Activated T-helper 1 cell treated with anti-CD3 and anti-CD28 coated beads, Interleukin-2, amount 50 U/mL, for 16 hours (primary cell): ENCODE data around the gene PSD2.

Experiments used
- DNase-seq, 2 donors: peaks; one replicate each; pipeline ENCODE4 v3.0.0-alpha.2; 2020; ENCODE audit warnings: low read depth in 1 of 2, low spot score in 1 of 2

The PSD2 gene

DNA sequence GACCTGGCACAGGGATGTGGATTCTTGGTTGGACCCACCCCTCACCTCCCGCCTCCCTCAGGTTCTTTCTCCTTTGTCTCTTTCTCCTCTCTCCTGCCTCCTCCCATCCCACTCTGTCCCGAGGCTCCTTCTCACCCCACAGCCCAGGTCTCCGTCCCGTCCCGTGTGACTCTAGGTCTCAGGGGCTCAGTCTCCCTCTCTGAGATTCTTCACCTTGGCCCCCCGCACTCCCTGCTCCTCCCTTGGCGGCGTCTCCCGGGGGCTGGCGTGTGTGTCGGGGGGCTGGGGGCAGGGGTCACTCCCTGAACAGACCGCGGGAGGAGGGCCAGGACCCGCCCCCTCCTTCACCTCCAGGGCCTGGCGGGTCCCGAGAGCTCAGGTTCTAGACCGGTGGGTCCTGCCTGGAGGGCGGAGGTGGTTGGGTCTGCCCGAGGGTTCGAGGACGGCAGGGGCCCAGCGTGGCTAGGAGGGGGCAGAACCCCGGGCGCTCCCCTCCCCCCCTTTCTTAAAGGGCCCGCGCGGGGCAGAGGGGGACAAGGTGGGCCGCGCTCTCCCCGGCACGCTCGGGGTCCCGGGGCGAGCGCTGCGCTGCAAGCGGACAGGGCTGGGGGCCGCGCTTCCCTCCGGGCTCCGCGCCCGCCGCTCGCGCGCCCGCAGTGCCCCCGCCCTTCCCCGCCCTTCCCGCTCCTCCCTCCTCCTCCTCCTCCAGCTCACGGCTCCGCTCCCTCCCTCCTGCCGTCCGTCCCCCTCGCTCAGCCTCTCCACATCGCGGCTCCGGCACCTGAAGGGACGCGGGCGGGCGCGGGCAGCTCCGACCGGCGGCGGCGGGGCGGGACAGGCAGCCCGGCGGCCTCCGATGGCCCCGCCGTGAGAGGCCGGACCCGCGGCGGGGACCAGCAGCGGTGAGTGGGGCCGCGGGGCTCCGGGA lies at the start of gene PSD2:
TSS of gene PSD2 (plus strand) at position 735 of the 928 bp plus-strand sequence. CDS start 13,633 bp downstream, outside the sequence.
- DNase-seq, result no peak

DNA sequence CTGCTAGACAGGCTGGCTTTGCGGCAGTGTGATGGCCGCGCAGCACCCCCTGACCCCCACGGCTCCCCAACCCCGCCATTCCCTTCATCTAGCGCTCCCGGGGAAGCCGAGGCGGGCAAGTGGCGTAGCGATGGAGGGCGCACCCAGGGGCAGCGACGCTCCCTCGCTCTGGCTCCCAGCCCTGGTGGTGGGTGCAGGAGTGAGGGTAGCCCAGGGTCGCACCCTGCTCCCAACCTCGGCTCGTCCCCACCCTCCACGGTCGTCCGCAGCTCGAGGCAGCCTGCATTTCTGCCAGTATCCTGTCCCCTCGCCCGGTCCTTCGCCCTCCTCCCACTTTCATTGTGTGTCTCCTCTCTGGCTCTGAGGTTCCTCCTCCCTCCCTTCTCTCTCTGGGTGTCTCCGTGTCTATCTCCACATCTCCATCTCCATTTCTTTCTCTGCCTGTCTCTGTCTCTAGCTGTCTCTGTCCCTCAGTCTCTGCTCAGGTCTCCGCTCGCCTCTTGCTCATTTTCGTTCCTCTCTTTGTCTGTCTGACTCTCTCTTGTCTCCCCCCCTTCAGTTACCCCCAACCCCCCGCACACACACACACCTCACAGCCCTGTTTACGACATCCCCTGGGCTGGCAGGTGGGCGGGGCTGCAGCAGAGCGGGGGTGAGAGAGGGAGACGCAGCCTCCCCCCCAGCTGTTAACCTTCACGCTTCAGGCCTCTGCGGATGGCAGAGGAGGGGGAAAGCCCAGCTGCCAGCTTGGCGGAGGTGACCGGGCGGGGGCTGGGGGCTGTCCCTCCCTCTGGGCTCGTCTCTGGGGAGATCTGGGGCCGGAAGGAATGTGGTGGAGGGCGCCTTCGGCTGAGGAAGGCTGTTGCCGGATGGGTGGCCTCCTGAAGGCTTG lies 48.7 kb upstream of the PSD2 start:
- peak; percentile 18 to 50 for DNase-seq

DNA sequence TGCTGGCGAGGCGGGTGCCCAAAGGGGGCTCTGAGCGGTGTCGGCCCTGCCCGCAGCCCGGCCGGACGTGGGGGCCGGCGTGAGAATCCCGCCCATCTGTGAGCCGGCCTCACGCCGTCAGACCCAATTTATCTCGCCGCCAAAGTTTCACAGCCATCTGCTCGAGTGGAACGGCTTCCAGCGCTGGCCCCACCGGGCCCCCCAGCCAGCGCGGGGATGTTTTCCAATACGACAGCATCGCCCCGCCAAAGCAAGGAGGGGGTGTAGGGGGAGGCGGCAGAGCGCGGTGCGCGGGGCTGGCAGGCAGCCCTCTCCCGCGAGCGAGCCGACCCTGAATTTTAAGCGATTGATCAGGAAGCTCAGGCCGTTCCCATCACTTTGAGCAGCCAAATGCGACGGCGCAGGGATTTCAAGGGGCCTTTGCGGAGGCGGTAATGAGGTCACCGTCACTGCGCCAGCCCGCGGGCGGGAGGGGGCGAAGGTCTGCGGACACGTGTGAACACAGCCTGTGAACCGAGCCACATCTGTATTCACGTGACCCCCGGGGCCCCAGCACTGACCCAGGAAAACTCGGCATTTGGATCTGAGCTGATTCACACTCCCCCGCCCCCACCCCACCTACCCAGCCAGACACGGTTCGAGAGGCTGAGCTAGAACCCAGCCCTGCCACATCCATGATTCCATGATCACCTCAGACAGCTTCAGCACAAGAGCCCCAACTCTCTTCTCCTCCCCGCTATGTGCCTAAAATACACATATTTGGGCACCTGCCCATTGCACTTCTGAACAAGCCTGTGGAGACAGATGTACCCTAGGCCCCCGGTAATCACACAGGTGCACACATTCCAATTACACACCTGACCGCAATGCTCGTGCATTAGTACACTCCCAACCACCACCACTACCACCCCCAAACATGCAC lies 47.8 kb upstream of the PSD2 start:
- DNase-seq, result no peak

DNA sequence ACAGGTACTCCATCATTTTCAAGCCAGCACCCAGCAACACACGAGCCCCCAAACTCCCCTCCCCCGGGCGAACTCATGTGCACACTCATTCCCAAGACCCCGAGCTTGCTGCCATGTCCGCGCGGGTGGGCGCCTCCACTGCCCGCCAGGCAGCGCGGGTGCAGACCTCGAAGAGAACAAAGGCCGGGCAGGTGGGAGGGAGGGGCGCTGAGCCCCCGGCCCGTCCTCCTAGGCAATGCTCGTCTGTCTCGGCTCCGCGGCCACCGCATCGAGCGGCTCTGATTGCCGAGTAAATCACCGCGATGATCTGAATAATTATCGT lies 47.1 kb upstream of the PSD2 start:
- no peak for DNase-seq

DNA sequence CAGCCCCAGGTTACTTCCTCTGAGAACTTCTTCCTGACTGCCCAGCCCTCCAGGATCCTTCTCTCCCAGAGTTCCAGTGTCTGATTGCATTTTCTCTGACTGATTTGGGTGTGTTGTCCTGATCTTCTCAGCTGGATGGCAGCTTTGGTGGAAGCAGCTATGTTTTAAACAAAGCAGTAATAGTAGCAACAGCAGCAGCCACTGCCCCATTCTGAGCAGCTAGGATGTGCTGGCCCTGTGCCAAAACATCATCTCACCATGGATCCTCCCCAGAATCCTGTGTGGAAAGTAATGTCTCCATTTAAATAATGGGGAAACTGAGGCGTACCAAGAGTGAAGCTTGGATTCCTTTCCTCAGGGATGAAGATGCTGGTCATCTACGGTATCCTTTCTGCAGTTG lies 46.4 kb upstream of the PSD2 start:
- no peak for DNase-seq

DNA sequence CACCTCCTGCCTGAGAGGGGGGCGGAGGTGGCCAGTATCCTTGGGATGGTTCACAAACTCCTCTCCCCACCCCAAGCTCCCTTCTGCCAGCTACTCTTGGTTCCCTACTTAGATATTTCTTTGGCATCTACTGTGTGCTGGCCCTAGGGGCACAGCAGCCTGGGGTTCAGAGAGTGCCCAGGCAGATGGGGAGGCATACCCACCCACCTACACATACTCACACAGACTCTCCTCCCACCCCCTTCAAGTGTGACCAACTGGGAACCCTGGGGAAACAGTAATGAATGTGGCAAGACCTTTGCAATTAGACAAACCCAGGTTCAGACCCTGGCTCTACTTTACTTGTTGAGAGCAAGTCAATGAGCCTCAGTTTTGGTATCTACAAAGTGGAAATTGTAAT lies 44.4 kb upstream of the PSD2 start:
- no peak for DNase-seq

DNA sequence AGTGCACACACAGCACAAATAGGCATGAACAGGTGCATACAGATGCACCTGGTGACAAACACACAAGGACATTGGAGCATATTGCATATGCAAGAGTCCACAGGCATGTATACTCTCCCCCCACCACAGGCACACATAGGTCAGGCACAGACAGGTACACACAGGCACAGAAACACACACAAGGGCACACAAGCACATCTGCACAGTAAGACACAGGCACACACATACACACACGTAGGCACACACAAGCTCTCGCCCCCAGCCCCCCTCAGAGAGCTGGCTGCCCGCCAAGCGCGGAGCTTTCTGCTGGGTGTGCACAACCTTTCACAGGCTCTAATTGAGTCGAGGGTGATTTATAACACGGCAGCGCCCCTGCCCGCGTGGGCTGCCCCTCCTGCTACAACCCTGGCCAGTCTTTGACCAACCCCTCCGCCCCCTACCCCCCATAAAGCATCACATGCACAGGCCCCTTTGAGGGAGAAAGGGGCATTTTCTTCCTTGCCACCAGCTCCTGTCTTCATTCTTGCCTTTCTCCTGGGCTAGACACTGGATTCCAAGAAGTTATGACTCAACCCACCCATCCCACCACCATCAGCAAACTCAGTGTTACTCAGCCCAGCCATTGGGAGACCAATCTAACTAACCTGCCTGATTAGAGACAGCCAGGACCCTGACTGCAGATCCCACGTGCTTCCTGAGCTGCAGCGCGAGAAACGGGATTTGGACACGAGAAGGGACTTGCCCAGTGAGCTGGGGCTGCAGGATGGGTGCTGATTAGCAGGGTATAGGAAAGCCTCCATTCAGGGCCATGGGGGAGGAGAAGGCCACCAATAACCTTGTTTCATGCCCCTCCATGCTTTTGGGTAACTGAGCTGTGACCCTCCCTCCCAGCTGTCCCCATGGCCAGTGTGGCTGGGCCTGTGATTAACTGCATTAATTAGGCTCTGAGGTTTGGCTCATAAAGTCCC lies 42.8 kb upstream of the PSD2 start:
- DNase-seq, result no peak

DNA sequence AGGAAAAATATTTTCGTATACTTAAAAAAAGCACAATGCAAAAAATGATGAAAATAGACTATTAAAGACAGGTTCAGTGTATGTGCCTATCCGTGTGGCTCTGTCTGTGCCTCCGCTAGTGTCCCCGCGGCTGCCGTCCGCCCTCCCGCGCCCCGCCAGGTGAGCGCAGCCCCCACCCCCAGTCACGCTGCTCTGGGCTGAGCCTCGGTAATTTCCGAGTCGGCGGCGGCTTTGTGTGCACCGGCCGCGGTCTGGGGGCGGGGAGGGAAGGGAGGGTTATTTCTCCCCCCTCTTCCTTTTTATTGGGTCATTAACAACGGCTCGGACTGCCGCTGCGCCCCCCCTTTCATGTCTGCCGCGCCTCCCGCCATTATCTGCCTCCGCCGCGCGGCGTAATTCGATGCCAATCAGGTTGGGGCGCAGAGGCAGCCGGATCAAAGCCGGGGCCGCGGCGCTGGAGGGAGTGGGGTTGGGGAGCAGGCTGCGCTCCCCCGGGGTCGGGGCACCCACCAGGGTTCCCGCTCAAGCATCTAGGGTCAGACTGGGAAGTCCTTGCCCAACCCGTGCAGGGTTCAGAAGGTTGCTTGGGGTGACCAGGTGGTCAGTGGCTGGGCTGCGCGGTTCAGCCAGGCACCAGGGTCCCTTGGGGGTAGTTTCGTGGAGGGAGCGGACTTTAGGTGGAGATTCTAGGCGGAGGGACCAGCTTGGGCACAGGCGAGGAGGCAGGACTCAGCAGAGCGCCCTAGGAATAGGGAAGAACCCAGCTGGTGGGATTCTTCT lies 39.5 kb upstream of the PSD2 start:
- no peak for DNase-seq

DNA sequence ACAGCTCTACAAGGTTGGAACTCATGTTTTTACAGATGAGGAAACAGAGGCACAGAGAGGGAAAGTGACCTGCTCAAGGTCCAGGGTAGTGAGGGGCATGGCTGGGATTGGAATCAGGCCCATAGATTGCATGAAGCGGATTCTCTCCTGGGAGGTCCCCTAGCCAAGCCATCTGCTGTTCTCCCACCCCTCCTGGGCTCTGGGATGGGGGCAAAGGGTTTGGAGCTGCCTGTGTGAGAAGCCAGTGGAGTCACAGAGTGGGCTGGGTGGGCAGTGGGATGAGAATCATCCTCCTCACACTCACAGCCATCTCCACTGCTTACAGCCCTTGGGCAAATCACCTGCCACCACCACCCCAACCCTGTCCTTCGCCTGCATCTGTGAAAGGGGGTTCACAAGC lies 38.6 kb upstream of the PSD2 start:
- no peak for DNase-seq

DNA sequence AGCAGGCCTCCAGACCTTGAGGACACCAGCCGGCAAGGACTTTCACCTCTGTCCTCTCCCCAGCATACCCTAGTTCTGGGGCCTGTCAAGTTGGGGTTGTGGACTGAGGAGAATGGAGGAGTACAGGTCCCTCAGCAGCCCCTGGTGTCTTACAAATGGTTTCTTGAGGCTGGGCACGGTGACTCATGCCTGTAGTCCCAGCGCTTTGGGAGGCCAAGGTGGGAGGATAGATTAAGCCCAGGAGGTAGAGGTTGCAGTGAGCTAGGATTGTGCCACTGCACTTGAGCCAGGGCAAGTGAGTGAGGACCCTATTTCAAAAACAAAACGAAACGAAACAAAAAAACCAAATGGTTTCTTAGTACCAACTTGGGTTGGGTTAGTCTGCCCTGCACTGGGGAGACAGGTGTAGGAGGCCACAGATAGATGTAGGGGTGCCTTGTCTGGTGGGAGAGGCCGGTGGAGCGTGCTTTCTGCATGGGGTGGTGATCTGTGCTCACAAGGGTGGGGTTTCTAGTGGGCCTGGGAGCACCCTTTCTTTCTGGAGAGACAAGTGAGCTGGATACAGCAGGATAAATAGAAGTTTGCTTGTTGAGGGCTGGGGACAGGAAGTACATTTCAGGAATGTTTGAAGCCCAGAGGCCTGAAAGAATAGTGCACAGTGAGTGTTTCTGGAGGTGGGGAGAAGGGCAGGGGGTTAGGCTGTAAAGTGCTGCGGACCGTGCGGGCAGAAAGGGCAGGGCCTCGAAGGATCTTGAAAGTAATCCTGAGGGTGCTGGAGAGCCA lies 37.7 kb upstream of the PSD2 start:
- no peak for DNase-seq

DNA sequence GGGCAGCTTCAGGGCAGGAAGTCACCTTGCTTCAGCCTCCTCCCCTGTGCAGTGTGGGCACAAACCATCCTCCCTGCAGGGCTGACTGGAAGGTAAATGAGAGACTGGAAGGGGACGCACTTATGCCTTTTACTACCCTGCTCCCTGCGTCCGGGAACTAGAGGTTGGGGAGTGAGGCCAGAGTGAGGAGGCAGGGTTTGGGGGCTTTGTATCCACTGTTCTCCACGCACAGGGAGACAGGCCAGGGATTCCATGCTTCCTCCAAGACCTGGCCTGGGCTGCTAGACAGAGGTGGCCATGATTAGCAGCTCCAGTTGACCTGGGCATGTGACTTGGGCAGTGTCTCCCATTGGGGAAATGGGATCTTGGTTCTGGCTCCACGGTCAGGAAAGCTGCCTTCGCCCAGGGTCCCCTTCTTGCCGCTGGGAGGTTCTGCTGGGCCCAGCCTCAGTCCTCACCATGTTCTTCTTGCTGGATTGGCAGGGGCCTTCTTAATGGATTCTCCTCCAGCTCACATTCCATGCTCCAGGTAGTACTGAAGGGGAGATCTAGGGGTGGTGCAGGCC lies 37.0 kb upstream of the PSD2 start:
- no peak for DNase-seq

DNA sequence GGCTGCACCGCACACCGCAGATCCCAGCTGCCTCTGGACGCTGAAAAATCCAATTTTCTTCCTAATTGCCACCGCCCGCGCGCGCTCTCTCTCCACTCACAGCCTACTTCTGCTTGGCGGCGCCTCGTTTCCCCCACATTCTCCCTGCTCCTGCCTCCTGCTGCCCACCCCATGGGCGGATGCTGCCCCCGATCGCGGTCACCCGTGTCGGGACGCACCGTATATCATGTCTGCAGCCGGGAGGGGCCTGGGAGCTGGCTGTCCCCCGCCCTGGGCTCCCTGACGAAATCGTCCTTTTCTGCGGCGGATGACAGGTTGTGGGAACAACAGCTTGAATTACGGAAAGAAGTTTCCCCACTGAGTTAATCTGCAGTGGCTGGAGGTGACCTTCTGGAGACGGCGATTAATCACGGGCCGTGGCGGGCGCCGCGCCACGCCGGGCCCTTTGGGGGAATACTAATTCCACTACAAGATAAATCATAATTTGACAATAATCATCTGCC lies 36.3 kb upstream of the PSD2 start:
- DNase-seq, result no peak

DNA sequence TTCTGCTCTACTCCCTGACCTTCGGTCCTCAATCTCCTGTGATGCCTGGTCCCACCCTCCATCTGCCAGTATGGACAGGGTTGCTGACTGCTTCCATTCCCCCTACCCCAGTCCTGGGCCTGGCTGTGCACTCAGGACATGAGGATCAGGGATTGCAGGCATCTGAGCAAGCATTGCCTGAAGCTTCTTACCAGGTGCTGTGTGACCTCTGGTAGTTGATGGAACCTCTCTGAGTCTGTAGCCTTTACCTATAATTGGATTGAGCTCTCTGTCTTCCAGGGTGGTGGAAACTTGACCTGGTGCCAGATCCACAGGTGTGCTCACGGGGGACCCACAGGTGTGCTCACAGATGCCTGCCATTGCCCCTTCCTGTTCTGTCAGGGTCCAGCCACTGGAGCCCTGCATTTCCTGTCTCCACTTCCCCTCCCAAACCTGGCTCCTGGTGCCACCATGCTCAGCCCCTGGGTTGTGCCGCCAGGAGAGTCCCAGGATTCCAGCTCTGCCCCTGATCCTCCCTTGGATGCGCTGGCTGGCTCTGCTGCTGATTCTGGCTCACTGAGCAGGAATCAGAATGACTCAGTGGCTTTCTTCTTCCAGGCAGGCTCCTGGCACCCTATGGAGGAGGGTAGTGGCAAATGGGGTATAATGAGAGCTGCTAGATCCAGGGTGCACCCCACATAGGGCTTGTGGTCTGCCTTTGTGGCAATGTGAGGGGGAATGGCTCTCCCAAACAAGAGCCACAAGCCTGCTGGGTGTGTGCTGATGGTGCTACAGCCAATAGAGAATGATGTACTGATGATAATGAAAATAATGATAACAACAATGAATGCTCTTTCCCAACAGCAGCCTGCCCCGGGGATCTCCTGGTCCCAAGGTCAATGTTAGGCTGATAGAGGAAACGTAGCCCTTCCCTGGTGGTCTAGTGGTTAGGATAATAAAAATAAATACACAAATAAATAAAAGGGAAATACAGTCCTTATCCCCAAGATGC lies 35.2 kb upstream of the PSD2 start:
- DNase-seq, result no peak

DNA sequence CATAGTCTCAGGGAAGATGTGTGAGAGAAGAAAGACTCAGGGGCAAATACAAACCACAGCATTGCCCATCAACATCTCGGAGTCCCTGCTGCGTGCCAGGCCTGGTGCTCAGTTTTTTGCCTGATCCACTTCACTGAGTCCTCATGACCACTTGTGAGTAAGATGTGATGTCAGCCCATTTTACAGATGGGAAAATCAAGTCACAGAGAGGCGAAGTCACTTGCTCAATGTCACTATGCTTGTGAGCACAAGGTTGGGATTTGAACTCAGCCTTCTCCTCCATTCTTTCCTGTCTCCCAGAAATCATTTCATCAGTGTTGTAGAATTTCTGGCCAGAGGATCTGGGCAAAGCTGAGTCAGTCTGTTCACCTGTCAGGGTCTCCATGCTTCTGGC lies 34.6 kb upstream of the PSD2 start:
- DNase-seq, result no peak

DNA sequence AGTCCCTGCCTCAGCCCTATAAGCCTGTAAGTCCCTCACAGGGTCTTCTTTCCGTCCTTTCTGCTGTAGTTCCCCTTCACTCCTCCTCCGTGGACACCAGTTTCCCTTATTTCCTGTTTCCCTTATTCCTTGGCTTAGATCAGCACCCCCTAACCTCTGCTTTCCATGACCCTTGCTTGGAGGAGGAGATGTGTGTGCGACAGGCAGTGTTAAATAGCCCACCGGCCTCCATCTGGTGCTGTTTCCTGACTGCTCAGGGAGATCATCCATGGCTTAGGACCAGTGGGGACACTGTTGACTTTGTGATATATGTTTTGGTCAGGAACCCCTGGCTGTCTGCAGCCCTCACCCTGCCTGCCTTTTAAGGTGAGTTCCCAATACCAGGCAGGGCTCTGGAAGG lies 34.1 kb upstream of the PSD2 start:
- no peak for DNase-seq

DNA sequence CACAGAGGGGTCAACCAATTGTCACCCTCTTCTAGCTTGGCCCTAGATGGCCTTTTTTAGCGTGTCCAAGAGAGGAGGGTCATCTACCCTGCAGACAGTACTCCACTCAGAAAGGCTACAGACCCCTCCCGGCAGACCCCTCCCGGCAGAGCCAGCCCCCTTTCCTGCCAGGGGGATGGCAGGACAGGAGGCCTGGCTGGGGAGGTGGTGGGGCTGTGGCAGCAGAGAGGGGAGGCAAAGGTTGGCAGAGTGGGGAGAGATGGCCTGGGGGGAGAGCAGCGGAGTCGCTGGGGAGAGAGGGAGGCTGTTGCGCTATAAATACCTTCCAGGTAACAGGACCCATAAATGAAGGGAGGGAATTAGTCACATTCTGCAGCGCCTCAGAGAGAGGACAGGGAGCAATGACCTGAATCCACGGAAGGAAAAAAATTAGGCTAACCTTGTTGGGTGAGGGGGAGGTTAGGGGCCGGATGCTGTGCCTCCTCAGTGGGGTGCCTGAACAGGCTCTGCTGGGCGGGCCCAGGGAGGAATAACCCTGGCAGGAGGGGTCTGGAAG lies 32.9 kb upstream of the PSD2 start:
- DNase-seq, result no peak
